ENCODE measurements around the gene IL17D. TPM values are rescaled to one million over a fixed set of nuclear protein-coding genes. Genes with fewer than 3 reads are reported as not detected.

Gene IL17D
- total and polyA plus RNA-seq, 2 donors (not counting 1 experiment from before 2014, with no cell fraction given), result 0.09 TPM; not detected in 1

- H3K4me1 Mint-ChIP-seq, result peaks cover 7% of the 10 kb centered on the region
- peaks cover 0 to 4% (median 0%) of the 10 kb centered on the region in 4 experiments for H3K27me3 ChIP-seq (replicated peaks in 1 of 4; ENCODE audit: control extremely low read depth in 1 of 4, control insufficient read depth in 3 of 4, insufficient read depth in 4 of 4, low read length in 3 of 4)
- H3K27ac Mint-ChIP-seq, result no peak overlapping the region
- H3K79me2 ChIP-seq (ENCODE audit: control insufficient read depth, insufficient read depth, low read length), result no peaks in the 10 kb centered on the region
- H4K20me1 ChIP-seq (ENCODE audit: control insufficient read depth, insufficient read depth, low read length, poor library complexity, severe bottlenecking), result no peaks in the 10 kb centered on the region
- no peak overlapping the region for H3K27ac ChIP-seq (ENCODE audit: low read length in 2 of 2)
- ATAC-seq (ENCODE audit: low read depth) (no peak), DNase-seq (no peak)
- POLR2A ChIA-PET, result no interaction called here
- peaks cover 0 to 8% of the 10 kb centered on the region in 2 donors for H3K4me1 ChIP-seq (ENCODE audit: control insufficient read depth in 2 of 2, insufficient read depth in 2 of 2, low read length in 2 of 2)
- intact Hi-C loops (cut with micrococcal nuclease), result no loop called here
- peaks cover 0 to 5% (median 0%) of the 10 kb centered on the region in 3 donors for H3K9me3 ChIP-seq (ENCODE audit: control extremely low read depth in 1 of 3, control insufficient read depth in 2 of 3, insufficient read depth in 1 of 3, low read length in 2 of 3)
- no peaks in the 10 kb centered on the region for H3K9me3 Mint-ChIP-seq (ENCODE audit: insufficient read depth)
- no peak overlapping the region for H3K9ac ChIP-seq (ENCODE audit: low read length)
- WGBS (ENCODE audit: insufficient coverage), result 92% methylated on average over 8 of the region's 8 CpGs
- peaks cover 8% of the 10 kb centered on the region for H3K27me3 Mint-ChIP-seq
- TF ChIP-seq CTCF (IDR thresholded peaks at IDR 0.05), result no peak
- TF ChIP-seq EZH2 (IDR thresholded peaks at IDR 0.05; ENCODE audit: borderline replicate concordance, insufficient read depth, low read depth, low read length, poor library complexity, severe bottlenecking), result no peak
- H3K4me3 ChIP-seq (ENCODE audit: control extremely low read depth in 1 of 5, extremely low read depth in 1 of 5, insufficient read depth in 1 of 5, low read depth in 2 of 5, low read length in 4 of 5), result no peak overlapping the region
- H3K4me3 Mint-ChIP-seq, result no peak overlapping the region
- no peak overlapping the region for H2AFZ ChIP-seq (ENCODE audit: insufficient read depth, low read depth, low read length, poor library complexity, severe bottlenecking)
- H3K4me2 ChIP-seq (replicated peaks; ENCODE audit: low read depth, low read length, poor library complexity, severe bottlenecking), result no peak overlapping the region
- no peaks in the 10 kb centered on the region for H3K36me3 ChIP-seq (replicated peaks in 1 of 2; ENCODE audit: control extremely low read depth in 1 of 2, control insufficient read depth in 1 of 2, extremely low read depth in 1 of 2, insufficient read depth in 2 of 2, low read length in 1 of 2)
- CTCF ChIA-PET, result interaction anchor here (1.1 to 2.2 kb wide), 3 partner anchors 115 to 221 kb away, joined by 5 to 13 read pairs (median 6); no protein-coding TSS in a partner anchor
Measured at GRCh38 chr13:20714161-20714560, 10.7 kb downstream of the IL17D start.

GRCh38 chr13:20714563-20715329 is 11.2 kb downstream of the IL17D start:
- no peak overlapping the region for H3K4me3 ChIP-seq (ENCODE audit: control extremely low read depth in 1 of 5, extremely low read depth in 1 of 5, insufficient read depth in 1 of 5, low read depth in 2 of 5, low read length in 4 of 5)
- peaks cover 8% of the 10 kb centered on the region for H3K27me3 Mint-ChIP-seq
- no peak overlapping the region for H3K27ac Mint-ChIP-seq
- H3K9me3 ChIP-seq (ENCODE audit: control extremely low read depth in 1 of 3, control insufficient read depth in 2 of 3, insufficient read depth in 1 of 3, low read length in 2 of 3), result peaks cover 0 to 7% (median 0%) of the 10 kb centered on the region in 3 donors
- peaks cover 7% of the 10 kb centered on the region for H3K4me1 Mint-ChIP-seq
- intact Hi-C loops (cut with micrococcal nuclease), result no loop called here
- H3K9ac ChIP-seq (ENCODE audit: low read length), result no peak overlapping the region
- peaks cover 0 to 8% of the 10 kb centered on the region in 2 donors for H3K4me1 ChIP-seq (ENCODE audit: control insufficient read depth in 2 of 2, insufficient read depth in 2 of 2, low read length in 2 of 2)
- 69% methylated on average over 6 of the region's 9 CpGs for WGBS (ENCODE audit: insufficient coverage)
- H3K4me3 Mint-ChIP-seq, result no peak overlapping the region
- no peak overlapping the region for H3K27ac ChIP-seq (ENCODE audit: low read length in 2 of 2)
- no peaks in the 10 kb centered on the region for H3K79me2 ChIP-seq (ENCODE audit: control insufficient read depth, insufficient read depth, low read length)
- H3K9me3 Mint-ChIP-seq (ENCODE audit: insufficient read depth), result no peaks in the 10 kb centered on the region
- ATAC-seq (ENCODE audit: low read depth) (no peak), DNase-seq (no peak)
- ChIA-PET POLR2A (no interaction called here), CTCF (interaction anchor here (0.7 to 2.2 kb wide), 9 partner anchors 8 to 221 kb away, joined by 3 to 13 read pairs (median 3); no protein-coding TSS in a partner anchor)
- peaks cover 0 to 4% (median 0%) of the 10 kb centered on the region in 4 experiments for H3K27me3 ChIP-seq (replicated peaks in 1 of 4; ENCODE audit: control extremely low read depth in 1 of 4, control insufficient read depth in 3 of 4, insufficient read depth in 4 of 4, low read length in 3 of 4)
- no peaks in the 10 kb centered on the region for H3K36me3 ChIP-seq (replicated peaks in 1 of 2; ENCODE audit: control extremely low read depth in 1 of 2, control insufficient read depth in 1 of 2, extremely low read depth in 1 of 2, insufficient read depth in 2 of 2, low read length in 1 of 2)
- no peaks in the 10 kb centered on the region for H4K20me1 ChIP-seq (ENCODE audit: control insufficient read depth, insufficient read depth, low read length, poor library complexity, severe bottlenecking)
- TF ChIP-seq CTCF (IDR thresholded peaks at IDR 0.05) (no peak), EZH2 (IDR thresholded peaks at IDR 0.05; ENCODE audit: borderline replicate concordance, insufficient read depth, low read depth, low read length, poor library complexity, severe bottlenecking) (no peak)
- no peak overlapping the region for H3K4me2 ChIP-seq (replicated peaks; ENCODE audit: low read depth, low read length, poor library complexity, severe bottlenecking)
- no peak overlapping the region for H2AFZ ChIP-seq (ENCODE audit: insufficient read depth, low read depth, low read length, poor library complexity, severe bottlenecking)
